ENCODE measurements around the gene FBXW12.

The FBXW12 gene

DNA sequence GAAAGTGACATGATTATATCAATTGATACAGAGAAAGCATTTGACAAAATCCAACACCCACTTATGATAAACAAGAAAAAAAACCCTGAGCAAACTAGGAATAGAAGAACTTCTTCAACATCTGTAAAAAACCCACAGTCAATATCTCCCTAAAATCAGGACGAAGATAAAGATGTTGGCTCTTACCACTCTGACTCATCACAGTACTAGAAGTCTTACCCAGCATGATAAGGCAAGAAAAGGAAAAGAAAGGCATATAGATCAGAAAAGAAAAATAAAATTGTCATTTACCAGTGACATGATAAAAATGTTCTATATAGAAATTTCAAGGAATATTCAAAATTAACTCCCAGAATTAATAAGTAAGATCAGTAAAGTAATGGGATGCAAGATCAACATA is 7.2 kb upstream of the FBXW12 start:
- no peak overlapping the region for H4K91ac ChIP-seq (ENCODE audit: low read depth, low read length, poor library complexity)
- H3K18ac ChIP-seq (ENCODE audit: low read length), result no peak overlapping the region
- H2BK5ac ChIP-seq (ENCODE audit: low read length), result no peak overlapping the region
- no peaks in the 10 kb centered on the region for H3K79me1 ChIP-seq (ENCODE audit: low read depth, low read length)
- H3K14ac ChIP-seq (ENCODE audit: low read length), result no peak overlapping the region
- WGBS, 2 donors (ENCODE audit: extremely low coverage in 2 of 2, insufficient read length in 2 of 2, insufficient replicate concordance in 1 of 2), result no CpG with 5 or more reads among the region's 1 CpG
- no peak overlapping the region for H2AK5ac ChIP-seq (ENCODE audit: low read depth, low read length)
- H2AFZ ChIP-seq (ENCODE audit: low read length), result no peak overlapping the region
- peaks cover 0 to 13% (median 0%) of the 10 kb centered on the region in 3 experiments for H3K27me3 ChIP-seq (ENCODE audit: control insufficient read depth in 3 of 3, insufficient read depth in 3 of 3, low read depth in 1 of 3, low read length in 3 of 3)
- no peaks in the 10 kb centered on the region for H3K36me3 ChIP-seq (replicated peaks in 1 of 2; ENCODE audit: control insufficient read depth in 2 of 2, insufficient read depth in 2 of 2, low read length in 2 of 2)
- no peak for DNase-seq (ENCODE audit: low spot score)
- H3K27ac ChIP-seq (replicated peaks; ENCODE audit: low read length), result no peak overlapping the region
- H2BK12ac ChIP-seq (ENCODE audit: low read length), result no peak overlapping the region
- H2BK120ac ChIP-seq (ENCODE audit: low read depth, low read length), result no peak overlapping the region
- H4K8ac ChIP-seq (ENCODE audit: low read depth, low read length), result no peak overlapping the region
- peaks cover 1 to 3% of the 10 kb centered on the region in 2 donors for H3K4me1 ChIP-seq (ENCODE audit: control insufficient read depth in 2 of 2, insufficient read depth in 1 of 2, low read depth in 1 of 2, low read length in 2 of 2)
- no peak overlapping the region for H3K4me3 ChIP-seq (ENCODE audit: low read length in 2 of 2)
- peaks cover 0 to 14% of the 10 kb centered on the region in 2 donors for H3K9me3 ChIP-seq (replicated peaks in 1 of 2; ENCODE audit: control insufficient read depth in 2 of 2, insufficient read depth in 1 of 2, low read depth in 1 of 2, low read length in 2 of 2)
- no peak overlapping the region for H3K9ac ChIP-seq (ENCODE audit: low read depth, low read length, poor library complexity)
- H2BK15ac ChIP-seq (ENCODE audit: low read length), result no peak overlapping the region
- H3K4ac ChIP-seq (ENCODE audit: low read length), result no peak overlapping the region
- H3K4me2 ChIP-seq (ENCODE audit: insufficient read depth, low read length, poor library complexity, severe bottlenecking), result no peak overlapping the region
- H3K23ac ChIP-seq (ENCODE audit: low read depth, low read length, poor library complexity), result no peak overlapping the region

GRCh38 chr3:48367201-48367600 is 4.8 kb upstream of the FBXW12 start:
- Histone ChIP-seq H3K4me3 (ENCODE audit: low read length in 2 of 2) (no peak overlapping the region), H3K4ac (ENCODE audit: low read length) (no peak overlapping the region), H3K14ac (ENCODE audit: low read length) (peak overlapping the region; percentile 11), H2BK120ac (ENCODE audit: low read depth, low read length) (no peak overlapping the region), H3K36me3 (replicated peaks in 1 of 2; ENCODE audit: control insufficient read depth in 2 of 2, insufficient read depth in 2 of 2, low read length in 2 of 2) (no peaks in the 10 kb centered on the region), H2AFZ (ENCODE audit: low read length) (no peak overlapping the region), H4K8ac (ENCODE audit: low read depth, low read length) (no peak overlapping the region), H3K9ac (ENCODE audit: low read depth, low read length, poor library complexity) (no peak overlapping the region), H3K4me1 (ENCODE audit: control insufficient read depth in 2 of 2, insufficient read depth in 1 of 2, low read depth in 1 of 2, low read length in 2 of 2) (peaks cover 3 to 8% of the 10 kb centered on the region in 2 donors), H3K4me2 (ENCODE audit: insufficient read depth, low read length, poor library complexity, severe bottlenecking) (no peak overlapping the region), H3K27ac (replicated peaks; ENCODE audit: low read length) (no peak overlapping the region), H3K9me3 (replicated peaks in 1 of 2; ENCODE audit: control insufficient read depth in 2 of 2, insufficient read depth in 1 of 2, low read depth in 1 of 2, low read length in 2 of 2) (peaks cover 0 to 3% of the 10 kb centered on the region in 2 donors), H3K27me3 (ENCODE audit: control insufficient read depth in 3 of 3, insufficient read depth in 3 of 3, low read depth in 1 of 3, low read length in 3 of 3) (peaks cover 0 to 18% (median 0%) of the 10 kb centered on the region in 3 experiments), H2BK5ac (ENCODE audit: low read length) (no peak overlapping the region), H3K23ac (ENCODE audit: low read depth, low read length, poor library complexity) (no peak overlapping the region), H2BK15ac (ENCODE audit: low read length) (no peak overlapping the region), H4K91ac (ENCODE audit: low read depth, low read length, poor library complexity) (no peak overlapping the region), H2BK12ac (ENCODE audit: low read length) (no peak overlapping the region), H3K79me1 (ENCODE audit: low read depth, low read length) (no peaks in the 10 kb centered on the region), H3K18ac (ENCODE audit: low read length) (no peak overlapping the region), H2AK5ac (ENCODE audit: low read depth, low read length) (no peak overlapping the region)
- DNase-seq (ENCODE audit: low spot score), result no peak

- H2AK5ac ChIP-seq (ENCODE audit: low read depth, low read length), result no peak overlapping the region
- no peak overlapping the region for H3K14ac ChIP-seq (ENCODE audit: low read length)
- no peaks in the 10 kb centered on the region for H3K9me3 ChIP-seq (replicated peaks in 1 of 2; ENCODE audit: control insufficient read depth in 2 of 2, insufficient read depth in 1 of 2, low read depth in 1 of 2, low read length in 2 of 2)
- no peak overlapping the region for H3K23ac ChIP-seq (ENCODE audit: low read depth, low read length, poor library complexity)
- H3K18ac ChIP-seq (ENCODE audit: low read length), result no peak overlapping the region
- no peak overlapping the region for H4K8ac ChIP-seq (ENCODE audit: low read depth, low read length)
- no peak overlapping the region for H3K4ac ChIP-seq (ENCODE audit: low read length)
- H2BK120ac ChIP-seq (ENCODE audit: low read depth, low read length), result no peak overlapping the region
- no peaks in the 10 kb centered on the region for H3K36me3 ChIP-seq (replicated peaks in 1 of 2; ENCODE audit: control insufficient read depth in 2 of 2, insufficient read depth in 2 of 2, low read length in 2 of 2)
- H2AFZ ChIP-seq (ENCODE audit: low read length), result peak overlapping the region; percentile 80
- H3K27me3 ChIP-seq (ENCODE audit: control insufficient read depth in 3 of 3, insufficient read depth in 3 of 3, low read depth in 1 of 3, low read length in 3 of 3), result peaks cover 0 to 21% (median 0%) of the 10 kb centered on the region in 3 experiments
- no peak overlapping the region for H2BK5ac ChIP-seq (ENCODE audit: low read length)
- no peak overlapping the region for H3K4me2 ChIP-seq (ENCODE audit: insufficient read depth, low read length, poor library complexity, severe bottlenecking)
- no CpG with 5 or more reads among the region's 7 CpGs for WGBS, 2 donors (ENCODE audit: extremely low coverage in 2 of 2, insufficient read length in 2 of 2, insufficient replicate concordance in 1 of 2)
- H2BK12ac ChIP-seq (ENCODE audit: low read length), result no peak overlapping the region
- DNase-seq (ENCODE audit: low spot score), result no peak
- H3K9ac ChIP-seq (ENCODE audit: low read depth, low read length, poor library complexity), result no peak overlapping the region
- H3K4me1 ChIP-seq (ENCODE audit: control insufficient read depth in 2 of 2, insufficient read depth in 1 of 2, low read depth in 1 of 2, low read length in 2 of 2), result peaks cover 3 to 12% of the 10 kb centered on the region in 2 donors
- H3K27ac ChIP-seq (replicated peaks; ENCODE audit: low read length), result no peak overlapping the region
- H2BK15ac ChIP-seq (ENCODE audit: low read length), result no peak overlapping the region
- H4K91ac ChIP-seq (ENCODE audit: low read depth, low read length, poor library complexity), result no peak overlapping the region
- no peak overlapping the region for H3K4me3 ChIP-seq (ENCODE audit: low read length in 2 of 2)
- no peaks in the 10 kb centered on the region for H3K79me1 ChIP-seq (ENCODE audit: low read depth, low read length)
These were observed 2.2 kb upstream of the FBXW12 start for GRCh38 chr3:48369693-48370332.

DNA sequence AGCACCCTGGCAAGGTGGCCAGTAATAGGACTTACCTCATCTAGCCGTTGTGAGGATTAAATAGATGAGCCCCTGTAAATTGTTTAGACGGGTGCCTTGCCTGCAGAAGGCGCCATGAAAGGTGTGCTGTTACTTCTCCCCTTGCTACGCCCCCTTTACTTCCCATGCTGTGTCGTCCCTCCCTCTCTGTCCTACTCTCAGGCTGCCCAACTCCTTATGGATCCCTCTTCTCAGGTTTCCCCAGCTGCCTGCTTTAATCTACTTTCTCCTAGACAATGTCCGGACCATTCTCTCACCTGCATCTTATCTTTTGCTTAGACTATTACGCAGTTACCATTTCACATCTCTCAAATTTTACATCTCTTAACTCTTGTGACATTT is 1.7 kb upstream of the FBXW12 start:
- Histone ChIP-seq H3K23ac (ENCODE audit: low read depth, low read length, poor library complexity) (no peak overlapping the region), H2AK5ac (ENCODE audit: low read depth, low read length) (no peak overlapping the region), H3K4ac (ENCODE audit: low read length) (no peak overlapping the region), H3K4me3 (ENCODE audit: low read length in 2 of 2) (no peak overlapping the region), H3K18ac (ENCODE audit: low read length) (no peak overlapping the region), H4K8ac (ENCODE audit: low read depth, low read length) (no peak overlapping the region), H4K91ac (ENCODE audit: low read depth, low read length, poor library complexity) (no peak overlapping the region), H3K9me3 (replicated peaks in 1 of 2; ENCODE audit: control insufficient read depth in 2 of 2, insufficient read depth in 1 of 2, low read depth in 1 of 2, low read length in 2 of 2) (no peaks in the 10 kb centered on the region), H2BK120ac (ENCODE audit: low read depth, low read length) (no peak overlapping the region), H3K27ac (replicated peaks; ENCODE audit: low read length) (no peak overlapping the region), H3K79me1 (ENCODE audit: low read depth, low read length) (no peaks in the 10 kb centered on the region), H3K36me3 (replicated peaks in 1 of 2; ENCODE audit: control insufficient read depth in 2 of 2, insufficient read depth in 2 of 2, low read length in 2 of 2) (no peaks in the 10 kb centered on the region), H2BK12ac (ENCODE audit: low read length) (no peak overlapping the region), H2AFZ (ENCODE audit: low read length) (peak overlapping the region; percentile 80), H3K14ac (ENCODE audit: low read length) (no peak overlapping the region), H3K4me1 (ENCODE audit: control insufficient read depth in 2 of 2, insufficient read depth in 1 of 2, low read depth in 1 of 2, low read length in 2 of 2) (peaks cover 3 to 12% of the 10 kb centered on the region in 2 donors), H2BK15ac (ENCODE audit: low read length) (no peak overlapping the region), H2BK5ac (ENCODE audit: low read length) (no peak overlapping the region), H3K27me3 (ENCODE audit: control insufficient read depth in 3 of 3, insufficient read depth in 3 of 3, low read depth in 1 of 3, low read length in 3 of 3) (peaks cover 0 to 21% (median 0%) of the 10 kb centered on the region in 3 experiments), H3K4me2 (ENCODE audit: insufficient read depth, low read length, poor library complexity, severe bottlenecking) (no peak overlapping the region), H3K9ac (ENCODE audit: low read depth, low read length, poor library complexity) (no peak overlapping the region)
- no CpG with 5 or more reads among the region's 7 CpGs for WGBS, 2 donors (ENCODE audit: extremely low coverage in 2 of 2, insufficient read length in 2 of 2, insufficient replicate concordance in 1 of 2)
- DNase-seq (ENCODE audit: low spot score), result no peak
